Kidney capillary endothelial cell (primary cell): ENCODE results near the gene MEGF11.
A peak's percentile ranks its signal among the peaks of the same experiment; 100 is the strongest.

ENCODE experiments used
- DNase-seq: peaks from one replicate; pipeline ENCODE4 v3.0.0-alpha.2; 2018; ENCODE audit warnings: low spot score

The MEGF11 gene

DNA sequence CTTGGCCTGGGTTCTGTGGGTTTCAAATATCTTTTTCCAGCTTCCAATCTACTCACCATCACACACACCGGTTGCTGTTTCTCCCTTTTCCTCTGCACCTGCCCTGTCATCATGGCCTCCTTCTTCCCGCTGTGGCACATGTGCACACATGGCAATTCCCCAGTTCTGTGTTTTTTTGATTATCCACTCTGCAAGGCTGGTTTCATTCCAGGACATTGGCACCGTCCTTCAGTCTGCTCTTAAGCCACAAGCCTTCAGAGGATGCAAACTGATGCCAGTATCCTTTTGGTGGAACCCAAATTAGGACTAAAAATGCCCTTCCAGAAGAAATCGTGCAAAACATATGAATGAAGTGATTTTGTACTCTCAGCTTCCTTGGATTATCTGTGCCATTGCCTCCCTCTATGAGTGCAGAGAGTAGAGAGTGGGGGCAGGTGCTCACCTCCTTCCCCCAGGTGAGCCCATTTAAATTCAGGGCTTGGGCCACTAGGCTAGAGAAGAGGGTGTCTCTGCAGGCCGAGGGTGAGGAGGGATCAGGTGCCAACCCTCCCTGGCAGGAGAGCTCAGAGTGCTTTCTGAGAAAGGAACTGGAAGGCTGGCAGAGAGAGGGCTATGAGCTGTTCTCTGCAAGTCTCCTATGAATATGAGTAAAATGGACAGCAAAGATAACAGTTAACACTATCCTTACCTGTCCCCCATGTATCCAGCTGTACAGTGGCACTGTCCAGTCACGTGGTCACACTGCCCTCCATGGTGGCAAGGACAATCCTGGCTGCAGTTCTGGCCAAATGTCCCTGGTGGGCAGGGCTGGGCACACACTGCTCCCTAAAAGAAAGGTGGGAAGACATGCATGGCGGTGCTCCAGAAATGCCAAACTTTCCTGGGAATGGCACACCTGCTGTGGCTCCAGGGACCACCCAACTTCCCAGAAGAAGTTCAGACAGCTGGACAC, 283.4 kb downstream of the MEGF11 start:
- DNase-seq, result no peak

DNA sequence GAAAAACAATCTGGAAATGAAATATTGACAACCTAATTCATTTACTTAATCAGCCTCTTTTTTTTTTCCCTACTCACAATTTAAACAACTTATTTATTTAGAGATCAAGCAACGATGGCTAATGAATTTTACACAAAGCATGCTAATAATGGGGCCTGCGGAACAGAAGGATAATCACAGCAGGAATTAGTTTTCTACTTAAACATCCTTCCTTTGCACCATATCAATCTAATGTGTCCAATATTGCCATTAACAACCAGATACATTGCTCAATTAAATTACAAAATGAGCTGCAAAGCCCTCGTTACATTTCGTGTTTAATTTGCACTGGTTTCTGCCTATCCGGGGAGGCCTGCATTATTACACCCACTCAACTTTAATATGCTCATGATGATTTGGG, 285.0 kb downstream of the MEGF11 start:
- DNase-seq, result no peak

DNA sequence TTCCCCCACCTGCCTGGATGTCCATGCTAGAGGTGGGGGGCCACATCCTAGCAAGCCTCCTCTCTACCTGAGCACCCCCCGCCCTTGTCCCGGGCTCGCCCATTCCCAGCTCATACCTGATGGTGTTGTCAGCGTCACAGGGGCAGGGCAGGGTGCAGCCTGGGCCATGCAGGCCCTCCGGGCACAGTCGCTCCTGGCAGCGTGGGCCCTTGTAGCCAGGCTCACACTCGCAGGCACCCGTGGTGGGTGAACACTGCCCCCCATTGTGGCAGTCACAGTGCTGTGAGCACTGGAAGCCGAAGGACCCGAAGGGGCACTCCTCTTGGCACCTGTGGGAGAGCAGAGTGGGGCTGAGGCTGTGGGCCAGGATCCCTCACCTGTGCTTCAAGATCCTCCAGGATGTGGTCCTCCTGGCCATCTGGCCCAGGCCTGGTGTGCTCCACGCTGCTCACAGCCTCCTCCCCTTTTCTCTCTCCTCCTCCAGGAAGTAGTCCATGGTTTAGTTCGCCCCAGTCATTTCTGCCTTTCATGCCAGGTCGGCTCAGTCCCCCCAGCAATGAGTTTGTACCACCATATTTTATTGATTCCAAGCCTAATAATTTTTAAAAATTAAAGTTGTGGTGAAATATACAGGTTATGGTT, 288.6 kb downstream of the MEGF11 start:
- DNase-seq, result no peak

DNA sequence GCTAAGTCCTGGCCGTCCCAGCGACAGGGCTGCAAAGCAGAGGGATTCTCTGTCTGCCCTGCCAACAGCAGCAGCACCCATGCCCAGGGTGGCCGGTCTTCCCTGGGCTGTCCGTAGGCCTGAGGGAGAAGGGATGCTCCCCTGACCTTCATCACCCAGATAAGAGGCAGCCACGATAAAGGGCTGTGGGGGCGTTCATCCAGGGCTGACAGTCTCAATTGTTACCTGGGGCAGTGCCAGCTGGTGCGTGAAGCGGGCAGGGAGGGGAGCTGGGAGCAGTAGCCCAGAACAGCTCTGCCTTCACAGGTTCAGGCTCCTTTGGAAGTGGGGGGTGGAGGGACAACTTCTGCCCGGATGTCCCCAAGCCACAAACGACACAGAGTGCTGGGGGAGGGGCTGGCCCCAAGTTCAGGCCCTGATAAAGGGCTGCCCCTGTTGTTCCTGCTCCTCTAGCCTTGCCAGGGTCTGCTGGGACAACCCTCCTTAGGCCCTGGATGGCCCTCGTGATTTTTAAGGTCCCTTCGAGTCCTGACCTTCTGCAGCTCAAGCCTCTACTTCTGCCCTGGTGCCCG, 289.6 kb downstream of the MEGF11 start:
- DNase-seq, result no peak

DNA sequence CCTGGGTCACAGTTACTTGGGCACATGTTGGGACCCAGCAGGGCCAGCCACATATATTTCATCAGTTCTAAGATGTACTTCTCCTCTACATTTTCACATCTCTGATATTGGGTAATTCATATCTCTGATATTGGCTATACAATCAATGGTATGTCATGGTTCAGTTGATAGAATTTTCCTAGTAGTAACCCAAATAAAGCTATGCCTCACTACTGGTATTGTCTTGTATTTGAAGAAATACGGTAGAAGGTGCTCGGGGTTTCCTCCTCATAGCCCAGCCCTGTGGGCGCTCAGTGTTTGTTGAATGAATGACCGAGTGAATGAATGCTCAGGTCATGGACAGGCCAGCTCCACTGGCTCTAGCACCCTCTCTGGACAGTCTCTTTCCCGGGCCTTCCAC, 290.2 kb downstream of the MEGF11 start:
- DNase-seq, result no peak

DNA sequence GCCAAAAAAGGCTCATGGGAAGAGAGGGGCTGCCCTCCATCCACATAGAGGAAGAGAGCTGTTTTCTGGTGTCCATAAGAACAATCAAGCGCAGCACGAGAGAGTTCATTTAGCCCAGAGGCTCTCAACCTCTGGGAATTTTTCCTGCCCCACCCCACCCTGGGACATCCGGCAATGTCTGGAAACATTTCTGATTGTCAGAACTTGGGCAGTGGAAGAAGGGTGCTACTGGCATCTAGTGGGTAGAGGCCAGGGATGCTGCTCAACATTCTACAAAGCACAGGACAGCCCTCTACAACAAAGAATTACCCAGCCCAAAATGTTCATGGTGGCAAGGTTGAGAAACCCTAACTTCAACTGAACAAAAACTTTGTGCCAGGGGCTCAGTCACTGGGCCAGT, 291.4 kb downstream of the MEGF11 start:
- peak; percentile 21 for DNase-seq

DNA sequence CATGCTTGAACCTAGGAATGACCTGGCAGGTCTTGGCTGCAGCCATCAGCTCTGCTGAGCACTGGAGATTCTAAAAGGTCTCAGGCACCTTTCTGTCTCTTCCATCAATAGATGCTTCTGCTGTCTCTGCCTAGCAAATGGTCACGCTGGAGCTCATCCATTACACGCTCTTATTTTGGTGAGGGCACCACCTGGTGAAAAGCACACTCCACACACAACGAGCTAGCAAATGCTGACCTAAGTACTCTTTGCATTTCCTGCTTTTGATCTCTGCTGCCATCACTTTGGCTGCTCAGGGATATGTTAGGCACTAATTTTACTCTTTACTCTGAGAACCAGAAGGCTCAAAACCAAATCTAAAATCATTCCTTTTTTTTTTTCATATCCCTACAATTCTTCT, 293.0 kb downstream of the MEGF11 start:
- no peak for DNase-seq

DNA sequence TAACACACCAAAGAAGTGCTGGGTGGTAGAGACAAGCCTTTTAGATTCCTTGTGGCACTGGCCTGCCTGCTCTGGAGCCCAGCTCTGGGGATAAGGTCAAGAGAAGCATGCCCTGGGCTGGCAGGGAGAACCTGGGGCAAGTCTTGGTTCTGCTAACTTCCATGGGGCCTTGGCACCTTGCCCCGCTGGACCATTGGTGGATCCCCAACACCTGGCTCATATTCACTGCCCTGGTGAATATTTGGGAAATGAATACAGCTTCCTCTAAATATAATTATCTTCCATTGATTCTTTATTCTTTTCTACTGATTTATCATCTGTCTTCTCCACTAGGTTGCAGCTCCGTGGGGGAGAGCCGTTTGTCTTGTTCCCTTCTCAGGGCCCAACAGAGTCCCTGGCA, 294.7 kb downstream of the MEGF11 start:
- no peak for DNase-seq

DNA sequence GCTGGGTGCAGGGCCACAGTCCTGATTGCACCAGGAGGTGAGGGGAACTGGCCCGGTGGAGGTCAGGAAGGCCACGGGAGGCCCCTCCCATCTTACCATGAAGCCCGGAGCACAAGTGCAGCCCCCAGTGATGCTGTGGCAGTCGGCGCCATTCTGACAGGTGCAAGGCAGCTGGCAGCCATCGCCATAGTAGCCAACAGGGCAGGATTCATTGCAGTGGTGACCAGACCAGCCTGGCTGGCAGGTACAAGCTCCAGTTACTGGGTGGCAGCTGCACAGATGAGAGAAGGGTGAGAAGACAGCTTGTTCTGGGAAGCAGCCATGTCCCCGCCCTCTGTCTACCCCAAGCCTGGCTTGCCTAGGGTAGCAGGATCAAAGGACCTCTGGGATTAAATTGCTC, 296.1 kb downstream of the MEGF11 start:
- no peak for DNase-seq

DNA sequence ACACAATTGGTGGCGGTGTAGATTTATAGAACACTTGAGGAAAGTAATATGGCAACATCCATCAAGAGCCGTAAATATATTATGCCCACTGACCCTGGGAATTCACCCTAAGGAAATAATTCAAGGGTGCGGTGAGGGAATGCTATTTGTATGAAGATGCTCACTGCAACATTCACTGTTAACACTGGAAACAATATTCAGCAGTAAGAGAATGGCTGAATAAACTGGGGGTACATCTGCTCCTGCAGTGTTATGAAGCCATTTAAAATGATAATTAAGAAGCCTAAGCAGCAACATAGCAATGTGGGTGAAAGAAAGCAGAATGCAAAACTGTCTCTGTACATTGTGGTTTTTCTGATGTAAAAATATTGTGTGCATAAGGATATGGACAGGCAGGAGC, 296.7 kb downstream of the MEGF11 start:
- no peak for DNase-seq

DNA sequence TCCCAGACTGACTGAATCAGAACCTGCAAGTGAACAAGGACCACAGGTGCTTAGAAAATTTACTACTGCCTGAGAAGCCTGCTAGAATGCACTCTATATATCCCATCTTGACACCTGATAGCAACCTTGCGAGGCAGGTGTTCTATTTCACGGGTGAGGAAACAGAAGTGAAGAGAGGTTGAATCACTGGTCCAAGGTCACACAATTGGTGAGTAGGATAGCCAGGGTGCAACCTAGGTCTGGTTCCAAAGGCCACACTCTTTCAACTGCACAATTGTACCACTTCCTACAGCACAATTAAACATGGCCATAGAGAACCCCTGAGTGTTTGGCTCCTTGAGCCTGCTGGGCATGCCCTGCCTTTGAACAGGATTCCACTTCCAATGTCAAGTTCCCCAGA, 297.2 kb downstream of the MEGF11 start:
- DNase-seq, result no peak

DNA sequence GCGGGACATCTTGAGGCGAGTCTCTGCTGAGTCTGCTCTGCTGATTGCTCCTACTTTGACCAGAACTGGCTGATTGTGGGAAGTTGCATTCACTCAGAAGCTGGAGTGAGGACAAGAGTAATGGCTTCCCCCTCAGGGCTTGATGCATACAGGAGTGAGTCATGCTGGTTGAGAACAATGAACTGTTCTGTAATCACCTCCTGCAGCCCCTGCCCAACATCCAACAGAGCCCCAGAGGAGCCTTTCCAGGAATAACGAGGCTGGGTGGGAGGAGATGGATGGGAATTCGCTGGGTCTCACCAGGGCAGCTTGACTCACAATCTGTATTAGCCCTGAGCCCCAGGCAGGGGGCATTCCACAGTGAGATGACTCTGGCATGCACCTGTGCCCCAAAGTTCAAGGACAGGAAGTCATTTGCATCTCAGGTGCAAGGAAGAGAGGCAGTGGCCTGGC, 299.2 kb downstream of the MEGF11 start:
- peak; percentile 67 for DNase-seq

DNA sequence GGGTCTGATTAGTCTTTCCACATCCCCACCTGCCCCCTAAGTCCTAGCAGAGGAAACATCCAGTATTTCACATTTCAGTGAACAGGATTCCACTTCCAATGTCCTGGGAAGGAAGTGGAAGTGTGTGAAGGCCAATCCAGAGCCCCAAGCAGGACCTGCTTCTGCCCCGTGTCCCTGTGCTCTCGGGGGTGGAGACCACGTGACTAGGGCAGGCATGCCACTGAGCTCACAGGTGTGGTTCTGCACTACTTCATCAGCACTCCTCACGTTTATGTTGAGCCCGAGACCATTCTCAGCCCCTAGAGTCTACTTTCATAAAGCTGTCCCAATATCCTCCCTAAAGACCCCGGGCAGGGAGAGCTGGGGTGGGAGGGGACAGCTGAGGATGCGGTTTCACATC, 299.9 kb downstream of the MEGF11 start:
- DNase-seq, result no peak

DNA sequence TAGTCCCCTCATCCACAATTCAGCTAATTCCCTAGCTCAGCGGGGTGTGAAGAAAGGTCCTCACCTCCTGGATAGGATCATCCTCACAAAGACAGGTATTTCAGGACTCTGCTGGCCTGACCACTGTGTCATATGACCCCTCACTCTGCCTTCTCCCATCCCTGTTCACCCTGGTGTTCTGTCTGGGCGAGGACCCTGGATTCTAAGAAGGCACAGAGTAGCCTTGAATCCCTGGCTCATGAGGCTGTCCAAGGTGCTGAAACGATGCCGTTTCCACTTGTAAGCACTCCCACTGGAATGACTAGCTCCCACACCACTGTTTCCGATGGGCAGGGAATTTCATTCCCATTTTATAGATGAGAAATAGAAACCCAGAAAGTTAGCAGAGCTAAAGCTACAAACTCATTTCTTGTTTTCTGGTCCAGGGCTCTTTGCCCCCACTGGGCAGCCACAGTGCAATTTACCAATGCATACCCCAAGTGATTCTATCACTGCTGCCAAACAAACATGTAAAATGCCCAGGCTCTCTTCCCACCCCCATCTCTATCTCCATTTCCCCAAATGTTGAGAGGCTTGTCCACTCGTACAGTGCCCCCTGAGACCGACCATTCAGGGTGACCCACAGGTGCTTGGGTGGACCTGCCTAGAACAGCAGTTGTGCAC, 301.0 kb downstream of the MEGF11 start:
- peak; percentile 30 for DNase-seq

DNA sequence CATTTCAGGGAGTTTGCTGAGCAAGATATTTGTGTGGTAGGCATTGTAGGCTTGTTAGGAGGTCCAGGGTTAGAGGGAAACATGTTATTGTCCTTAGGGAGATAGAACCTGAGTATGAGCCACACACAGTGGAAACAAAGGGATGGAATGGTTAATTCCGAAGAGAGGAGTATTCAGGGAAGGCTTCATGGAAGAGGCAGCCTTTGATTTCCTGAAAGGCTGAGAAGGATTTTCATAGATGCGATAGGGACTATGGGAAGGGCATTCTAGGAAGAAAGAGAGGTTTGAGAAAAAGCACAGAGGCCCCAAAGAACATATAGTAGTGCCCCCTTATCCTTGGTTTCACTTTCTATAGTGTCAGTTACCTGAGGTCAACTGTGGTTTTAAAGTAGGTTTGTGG, 302.5 kb downstream of the MEGF11 start:
- DNase-seq, result no peak

DNA sequence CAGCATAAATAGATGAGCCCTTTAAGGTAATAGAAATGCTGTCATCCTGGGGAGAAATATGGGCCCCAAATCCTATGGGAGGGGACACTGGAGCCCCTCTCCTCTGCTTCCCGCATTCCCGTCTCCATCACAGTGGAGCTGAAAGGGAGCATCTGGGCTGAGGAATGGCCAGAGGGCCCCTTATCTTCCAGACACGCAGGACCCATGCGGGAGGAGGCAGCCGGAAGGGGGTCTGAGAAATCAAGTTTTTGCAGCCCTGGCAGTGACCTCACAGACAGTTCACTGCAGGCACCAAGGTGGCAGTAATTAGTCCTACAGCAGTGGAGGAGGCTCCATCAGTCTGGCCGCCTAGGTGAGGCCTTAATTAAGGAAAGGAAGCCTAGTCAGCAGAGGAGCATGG, 304.1 kb downstream of the MEGF11 start:
- DNase-seq, result no peak

DNA sequence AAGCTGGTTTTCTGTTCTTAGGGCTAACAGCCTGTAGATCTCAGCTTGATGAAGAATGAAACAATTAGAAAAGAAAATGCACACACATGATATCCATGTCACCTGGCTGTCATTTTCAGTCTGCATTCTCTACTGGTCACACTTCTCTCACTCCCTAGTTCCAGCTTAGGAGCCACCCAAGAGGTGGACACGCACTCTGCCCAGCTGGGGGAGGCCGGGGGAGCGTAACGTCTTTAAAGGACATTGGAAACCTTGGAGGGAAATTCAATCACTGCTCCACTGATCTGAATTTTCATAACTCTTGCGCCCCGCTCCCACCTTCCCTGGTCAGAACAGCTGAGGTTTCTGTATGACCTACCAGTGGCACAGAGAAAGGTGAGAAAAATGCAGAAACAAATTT, 304.5 kb downstream of the MEGF11 start:
- DNase-seq, result no peak

DNA sequence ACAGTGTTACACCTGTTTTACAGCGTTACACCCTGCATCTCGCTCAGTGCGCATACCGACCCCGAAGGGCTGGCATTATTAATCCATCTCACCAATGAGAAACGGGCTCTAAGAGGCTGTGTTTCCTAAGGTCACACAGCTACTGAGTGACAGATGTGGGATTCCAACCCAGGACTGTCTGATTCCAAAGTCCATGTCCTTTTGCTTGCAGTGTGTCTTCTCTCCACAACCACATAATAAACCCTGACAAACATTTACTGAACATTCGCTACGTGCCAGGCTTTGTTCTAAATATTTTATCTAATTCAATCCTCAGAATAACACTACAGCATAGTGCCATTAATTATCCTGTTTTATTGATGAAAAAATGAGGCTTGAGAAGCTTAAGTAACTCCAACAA, 305.2 kb downstream of the MEGF11 start:
- no peak for DNase-seq

DNA sequence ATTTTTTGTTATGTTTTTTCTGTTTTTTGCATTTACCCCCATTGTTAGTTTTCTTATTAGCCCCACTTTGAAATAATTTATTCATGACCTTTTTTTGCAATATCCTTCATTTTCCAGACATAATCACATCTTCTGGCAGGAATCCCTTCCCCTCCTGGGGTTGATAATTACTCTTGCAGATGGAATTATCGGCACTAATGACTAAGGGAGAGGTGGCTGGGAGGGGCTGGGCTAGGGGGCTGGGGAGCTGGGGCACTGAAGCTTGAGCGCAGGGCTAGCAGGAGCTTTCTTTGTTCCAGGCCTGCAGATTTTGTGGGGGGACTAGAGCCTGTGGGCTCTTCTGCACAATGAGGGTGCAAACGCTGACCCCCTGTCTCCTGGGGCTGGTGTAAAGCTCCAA, 306.5 kb downstream of the MEGF11 start:
- DNase-seq, result no peak

DNA sequence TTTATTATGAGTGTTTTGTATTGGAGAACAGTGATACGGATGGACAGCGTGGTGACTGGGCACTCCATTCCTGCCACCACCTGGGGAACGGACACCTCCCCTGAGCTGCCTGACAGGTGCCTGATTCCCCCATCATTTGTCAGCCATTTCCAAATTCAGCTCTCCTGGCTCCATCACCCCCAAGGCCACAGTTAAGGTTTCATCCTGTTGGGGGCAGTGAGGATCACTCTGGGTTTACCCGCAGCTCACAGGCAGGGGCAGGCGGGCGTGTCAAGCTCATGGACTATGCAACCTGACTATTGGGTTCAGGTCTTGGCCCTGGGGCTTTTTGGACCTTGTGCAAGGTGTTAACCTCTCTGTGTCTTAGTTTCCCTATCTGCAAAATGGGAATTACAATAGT, 307.9 kb downstream of the MEGF11 start:
- no peak for DNase-seq

DNA sequence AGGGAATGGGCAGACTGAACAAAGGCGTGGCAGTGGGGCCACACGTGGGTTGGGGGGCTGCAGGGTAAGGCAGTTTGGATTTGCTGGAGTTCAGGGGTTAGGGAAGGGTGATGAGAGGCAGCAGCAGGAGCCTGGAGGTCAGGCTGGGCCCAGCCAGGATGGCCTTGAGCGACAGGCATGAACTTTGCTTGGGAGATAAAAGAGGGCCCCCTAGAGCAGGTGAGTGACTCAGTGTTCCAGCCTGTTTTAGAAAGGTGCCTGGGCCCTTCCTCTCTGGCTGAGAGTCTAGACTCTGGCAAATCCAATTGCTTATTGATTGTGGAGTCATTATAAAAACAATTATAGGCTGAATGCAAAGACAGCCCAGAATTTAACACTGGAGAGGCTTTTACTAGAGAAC, 309.1 kb downstream of the MEGF11 start:
- no peak for DNase-seq

DNA sequence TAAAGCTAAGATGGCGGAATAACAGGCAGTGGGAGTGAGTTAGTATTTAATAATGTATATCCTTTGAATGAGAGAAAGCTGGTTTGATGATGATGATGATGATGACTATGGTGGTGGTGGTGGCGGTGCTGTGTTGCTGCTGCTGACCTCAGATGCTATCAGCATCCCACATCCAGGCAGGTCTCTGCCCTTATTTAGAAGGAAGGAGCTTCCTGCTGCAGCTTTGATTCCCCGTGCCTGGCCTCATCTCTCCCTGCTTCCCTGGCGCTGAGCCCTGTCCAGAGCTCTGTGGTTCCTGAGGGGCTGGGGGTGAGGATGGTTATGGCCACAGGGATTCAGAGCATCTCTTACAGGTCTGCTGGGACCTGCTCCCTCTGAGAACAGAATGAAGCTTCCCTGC, 311.1 kb downstream of the MEGF11 start:
- DNase-seq, result no peak

DNA sequence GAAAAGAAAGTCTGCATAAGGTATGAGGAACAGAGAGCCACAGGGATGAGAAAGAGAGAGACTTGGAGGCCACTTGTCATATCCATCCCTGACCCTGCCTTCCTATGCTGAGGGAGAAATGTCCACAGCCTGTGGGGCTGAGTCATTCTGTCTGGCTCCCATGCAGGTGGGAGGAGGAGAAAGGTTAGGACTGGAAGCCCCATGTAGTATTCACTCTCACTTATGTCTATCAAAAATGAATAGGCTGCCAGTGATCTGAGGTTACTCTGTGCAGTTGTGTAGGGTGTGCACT, 313.0 kb downstream of the MEGF11 start:
- no peak for DNase-seq
